Measurements from ENCODE around the gene SFTPB.
"Not testable (repeated sequence)": the region's sequence is repeated elsewhere in the genome, so short reads cannot be mapped to it uniquely, and the experiment has no call there.

The SFTPB gene

DNA sequence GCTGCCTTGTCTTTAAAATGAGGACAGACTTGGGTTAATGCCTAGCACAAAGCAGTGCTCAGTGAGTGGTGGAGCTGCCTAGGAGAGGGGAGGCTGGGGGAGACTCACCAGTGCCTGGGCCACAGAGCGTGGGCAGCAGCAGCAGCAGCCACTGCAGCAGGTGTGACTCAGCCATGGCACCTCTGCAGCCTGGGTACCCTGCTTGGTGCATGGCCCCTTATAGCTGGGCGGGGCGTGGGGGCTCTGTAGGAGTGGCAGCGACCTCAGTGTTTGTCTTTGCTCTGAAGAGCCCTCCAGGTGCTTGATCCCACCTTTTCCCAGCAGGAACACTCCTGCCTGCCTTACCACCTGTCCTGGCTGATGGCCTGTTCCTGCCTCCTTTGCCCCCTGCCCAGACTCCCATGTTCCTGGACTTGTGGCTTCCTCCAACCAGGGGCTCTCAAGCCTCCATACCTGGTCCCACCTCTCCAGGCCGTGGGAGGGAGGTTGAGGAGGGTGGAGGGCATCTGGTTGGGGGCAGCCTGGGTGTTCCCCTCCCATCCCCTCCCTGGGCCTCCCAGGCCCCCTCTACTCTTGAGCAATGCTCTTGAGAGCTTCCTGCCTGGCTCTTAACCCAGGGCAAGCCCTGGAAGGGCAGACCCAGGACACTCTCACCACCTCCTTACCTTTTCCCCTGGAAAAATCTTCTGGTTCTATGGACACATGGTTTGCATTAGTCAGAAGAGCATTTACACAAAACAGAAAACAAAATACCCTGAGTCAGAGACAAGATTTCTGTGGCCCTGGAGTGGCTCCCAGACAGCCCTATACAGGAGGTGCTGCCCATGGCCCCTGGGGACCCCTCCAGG is at the start of gene SFTPB:
Gene SFTPB, minus strand, starts transcription at position 191 of the 848 bp plus-strand sequence. Its CDS starts 16 bp downstream, at position 175.
- in situ Hi-C loops (cut with HindIII; ENCODE audit: low sequenced_read_pairs), result no loop called here

DNA sequence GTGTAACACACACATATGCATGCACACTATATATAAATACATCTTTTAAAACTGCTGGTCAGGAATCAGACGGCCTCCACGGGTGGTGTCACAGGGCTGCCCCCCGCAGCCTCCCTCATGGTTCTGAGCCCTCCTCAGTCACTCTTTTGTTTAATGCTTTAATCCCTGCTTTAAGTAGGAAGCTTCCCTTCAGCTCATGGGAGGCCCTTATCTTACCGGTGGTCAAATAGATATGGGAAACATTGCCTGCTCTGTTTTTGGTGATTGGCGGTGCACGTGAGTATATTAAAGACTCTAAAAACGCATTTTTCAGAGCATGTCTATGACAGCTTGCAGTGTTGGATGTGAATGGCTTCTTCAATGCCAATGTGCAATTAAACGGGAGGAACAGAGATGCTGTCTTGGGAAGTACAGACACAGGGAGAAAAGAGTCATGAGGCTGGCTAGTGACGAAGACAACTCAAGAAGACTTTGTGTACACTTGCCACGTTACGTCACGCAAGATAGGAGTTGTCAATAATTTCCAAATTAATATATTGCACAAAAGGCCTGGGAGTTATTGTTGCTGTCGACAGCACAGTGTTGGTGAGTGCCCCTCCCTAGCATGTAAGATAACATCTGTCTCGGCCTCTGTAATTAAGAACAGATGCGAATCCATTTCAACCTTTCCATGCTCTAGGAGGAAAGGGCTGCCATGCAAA is 49.5 kb upstream of the SFTPB start:
- in situ Hi-C loops (cut with HindIII; ENCODE audit: low sequenced_read_pairs), result loop anchor here (5.0 kb wide), 2 partner anchors 85 to 365 kb away; no protein-coding TSS in a partner anchor

DNA sequence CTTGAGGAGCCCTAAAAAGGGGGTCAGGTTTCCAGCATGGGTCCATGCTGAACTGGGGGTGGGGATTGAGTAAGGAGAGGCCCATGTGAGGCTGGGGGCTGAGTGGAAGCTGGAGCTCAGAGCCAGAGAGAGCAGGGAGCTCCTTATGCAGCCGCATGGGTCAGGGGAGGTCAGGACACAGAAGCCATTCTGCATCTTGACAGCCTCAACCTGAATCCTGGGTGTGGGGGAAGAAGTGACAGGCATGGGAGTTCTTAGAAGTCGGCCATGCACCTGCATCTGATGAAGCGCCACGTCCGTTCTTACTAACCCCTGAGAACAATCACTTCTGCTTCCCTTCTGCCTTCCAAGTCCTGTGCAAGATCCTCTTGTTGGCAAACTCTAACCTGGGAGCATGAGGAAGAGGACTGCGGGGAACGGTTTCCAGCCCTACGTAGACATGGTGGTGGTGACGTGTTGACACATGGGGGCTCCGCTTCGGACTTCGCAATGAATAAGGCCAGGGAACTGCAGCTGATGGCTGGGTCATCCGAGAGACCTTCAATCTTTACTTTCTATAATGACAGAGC is 48.4 kb upstream of the SFTPB start:
- in situ Hi-C loops (cut with HindIII; ENCODE audit: low sequenced_read_pairs), result loop anchor here (5.0 kb wide), 2 partner anchors 86 to 366 kb away; no protein-coding TSS in a partner anchor

DNA sequence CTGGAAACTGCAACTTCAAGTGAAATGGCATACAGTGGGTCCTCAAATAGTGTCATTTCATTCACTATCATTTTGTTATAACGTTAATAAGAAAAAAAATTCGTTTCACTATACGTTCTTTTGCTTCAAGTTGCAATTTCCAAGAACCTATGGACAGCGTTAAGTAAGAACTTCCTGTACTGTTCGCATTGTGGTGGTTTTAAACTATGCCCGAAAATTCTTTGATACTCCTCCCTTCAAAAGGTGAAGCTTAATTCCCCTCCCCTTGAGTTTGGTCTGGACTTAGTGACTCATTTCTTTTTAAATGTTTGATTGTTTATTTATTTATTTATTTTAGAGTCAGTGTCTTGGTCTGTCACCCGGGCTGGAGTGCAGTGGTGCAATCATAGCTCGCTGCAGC is 46.8 kb upstream of the SFTPB start:
- in situ Hi-C loops (cut with HindIII; ENCODE audit: low sequenced_read_pairs), result loop anchor here (5.0 kb wide), 2 partner anchors 87 to 367 kb away; no protein-coding TSS in a partner anchor

DNA sequence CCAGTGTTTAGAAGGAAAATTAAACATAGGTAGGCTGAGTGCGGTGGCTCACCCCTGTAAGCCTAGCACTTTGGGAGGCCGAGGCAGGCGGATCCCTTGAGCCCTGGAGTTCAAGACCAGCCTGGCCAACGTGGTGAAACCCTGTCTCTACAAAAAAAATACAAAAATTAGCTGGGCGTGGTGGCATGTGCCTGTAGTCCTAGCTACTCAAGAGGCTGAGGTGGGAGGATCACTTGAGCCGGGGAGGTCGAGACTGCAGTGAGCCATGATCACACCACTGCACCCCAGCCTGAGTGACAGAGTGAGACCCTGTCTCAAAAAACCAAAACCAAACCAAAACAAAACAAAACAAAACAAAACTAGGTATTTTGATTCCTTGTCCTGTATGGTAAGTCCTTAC is 46.4 kb upstream of the SFTPB start:
- in situ Hi-C loops (cut with HindIII; ENCODE audit: low sequenced_read_pairs), result not testable (repeated sequence)

DNA sequence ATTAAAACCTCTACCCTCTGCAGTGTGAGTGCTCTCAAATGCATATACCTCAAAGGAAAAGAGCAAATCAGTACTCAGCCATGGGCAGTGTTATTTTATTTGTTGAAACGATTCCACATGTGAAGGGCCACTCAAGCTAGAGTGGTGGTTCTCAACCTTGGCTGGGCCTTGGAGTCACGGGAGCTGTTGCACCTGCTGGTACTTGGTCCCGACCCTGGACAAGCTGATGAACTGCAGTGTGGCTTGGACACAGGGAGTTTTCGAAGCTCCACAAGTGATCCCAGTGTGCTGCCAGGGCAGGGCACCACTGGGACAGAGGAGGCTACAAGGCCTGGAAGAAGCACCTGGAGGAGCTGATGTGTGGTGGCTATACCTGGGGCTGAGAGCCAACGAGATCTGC is 45.8 kb upstream of the SFTPB start:
- in situ Hi-C loops (cut with HindIII; ENCODE audit: low sequenced_read_pairs), result no loop called here

DNA sequence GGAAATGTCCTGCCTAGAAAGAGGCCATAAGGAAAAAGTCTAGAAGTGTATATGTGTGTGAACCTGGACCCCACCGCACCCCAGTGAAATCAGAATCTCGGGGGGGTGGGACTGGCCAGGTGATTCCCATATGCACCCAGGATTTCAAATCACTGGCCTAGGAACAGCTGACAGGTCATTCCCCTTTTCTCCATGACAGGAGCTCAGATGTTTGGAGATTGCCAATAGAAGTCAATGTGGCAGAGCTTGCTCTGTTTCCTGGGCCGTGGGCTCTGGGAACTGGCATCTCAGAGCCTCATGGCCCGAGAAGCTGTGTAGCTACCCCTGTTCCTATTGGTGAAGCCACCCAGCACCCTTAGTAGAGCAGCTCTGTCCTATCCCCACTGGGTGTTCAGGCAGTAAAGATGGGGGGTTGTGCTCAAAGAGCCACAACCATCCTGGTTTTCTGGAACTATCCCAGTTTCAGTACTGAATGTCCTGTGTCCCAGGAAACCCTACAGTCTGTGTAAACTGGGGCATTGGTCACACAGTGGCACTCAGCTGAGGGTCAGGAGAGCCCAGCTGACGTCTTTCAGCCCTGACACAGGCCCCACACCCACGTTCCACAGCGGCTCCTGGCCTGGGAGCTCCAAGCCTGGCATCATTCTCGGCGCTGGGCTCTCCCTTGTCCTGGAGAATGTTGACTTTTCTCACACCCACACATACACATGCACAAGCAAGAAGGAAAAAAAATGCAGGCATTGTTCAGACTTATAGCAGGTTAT is 45.0 kb upstream of the SFTPB start:
- in situ Hi-C loops (cut with HindIII; ENCODE audit: low sequenced_read_pairs), result no loop called here

DNA sequence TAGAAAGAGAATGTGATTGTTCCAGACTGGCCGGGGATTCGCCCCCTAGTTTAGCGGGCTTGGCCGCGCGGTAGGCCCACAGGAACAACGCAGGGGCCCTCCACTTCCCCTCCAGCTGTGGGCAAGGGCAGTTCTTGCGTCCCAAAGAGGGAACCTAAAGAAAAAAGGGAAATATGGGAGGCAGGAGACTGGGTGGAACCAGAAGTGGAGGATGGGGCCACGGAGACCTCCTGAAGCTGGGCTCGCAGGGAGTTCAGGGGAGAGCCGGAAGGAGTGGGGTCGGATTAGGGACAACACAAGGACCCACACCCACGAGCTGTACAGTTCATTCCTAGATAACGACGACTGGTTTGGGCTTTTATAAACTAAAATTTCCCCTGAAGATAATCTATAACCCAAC is 44.3 kb upstream of the SFTPB start:
- in situ Hi-C loops (cut with HindIII; ENCODE audit: low sequenced_read_pairs), result no loop called here

DNA sequence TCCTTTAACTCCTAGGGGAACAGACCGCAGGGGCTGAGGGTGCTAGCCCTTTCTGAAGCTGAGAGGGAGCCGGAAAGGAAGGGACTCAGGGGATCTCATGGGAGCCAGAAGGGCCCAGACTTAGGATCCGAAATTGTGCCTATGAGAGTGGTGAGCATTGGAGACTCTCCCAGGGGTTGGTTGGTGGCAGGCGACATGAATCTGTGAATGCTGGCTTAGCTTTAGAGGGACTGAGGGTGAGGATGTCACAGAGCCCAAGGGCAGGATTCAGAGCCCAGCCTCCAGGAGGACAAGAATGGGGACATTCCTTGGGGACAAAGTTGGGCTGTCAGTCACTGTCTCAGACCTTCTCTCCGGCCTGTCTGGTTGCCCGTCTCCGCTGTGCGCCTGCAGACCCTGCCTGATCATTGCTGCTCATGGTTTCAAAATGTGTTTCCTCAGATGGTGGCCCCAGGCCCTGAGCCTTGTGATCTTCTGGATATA is 43.6 kb upstream of the SFTPB start:
- in situ Hi-C loops (cut with HindIII; ENCODE audit: low sequenced_read_pairs), result no loop called here

DNA sequence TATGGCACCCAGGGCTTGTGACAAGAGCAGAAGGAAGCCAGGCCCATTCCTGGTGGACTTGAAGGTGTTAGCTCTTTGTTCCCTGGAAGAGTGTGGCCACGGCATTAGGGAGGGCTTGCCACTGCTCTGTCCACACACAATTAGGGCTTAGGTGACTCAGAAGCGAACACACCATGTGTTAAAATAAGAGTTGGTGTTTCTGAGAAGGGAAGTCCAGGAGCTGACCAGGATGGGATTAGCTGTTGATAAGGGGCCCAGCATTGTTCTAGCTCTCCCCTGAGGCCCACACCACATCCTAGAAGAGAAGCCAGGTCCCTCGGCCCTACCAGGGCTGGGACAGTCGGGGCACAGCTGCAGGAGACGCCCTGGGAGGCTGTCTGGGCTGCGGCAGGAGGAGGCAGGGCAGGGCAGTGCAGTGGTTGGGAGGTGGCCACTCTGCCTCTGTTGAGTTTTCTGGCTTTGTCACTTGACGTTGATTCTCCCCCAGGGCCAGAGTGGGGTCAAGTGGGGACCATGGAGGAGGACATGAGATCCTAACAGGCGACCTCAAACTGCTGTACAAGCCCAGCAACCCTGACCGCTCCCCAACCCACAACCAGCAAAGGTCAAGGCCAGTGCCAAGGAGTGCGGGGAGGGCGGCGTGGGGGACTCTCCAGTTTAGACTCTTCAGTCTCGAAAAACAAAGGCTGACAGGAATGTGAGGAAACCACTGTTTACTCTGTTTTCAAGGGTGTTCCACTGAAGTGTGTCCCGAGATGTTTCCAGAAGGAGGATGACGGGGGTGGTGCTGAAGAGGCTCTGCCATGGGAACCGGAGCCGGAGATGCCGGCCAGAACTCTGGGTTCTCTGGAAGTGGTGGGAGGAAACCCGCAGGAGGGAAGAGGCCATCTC is 42.9 kb upstream of the SFTPB start:
- in situ Hi-C loops (cut with HindIII; ENCODE audit: low sequenced_read_pairs), result no loop called here

DNA sequence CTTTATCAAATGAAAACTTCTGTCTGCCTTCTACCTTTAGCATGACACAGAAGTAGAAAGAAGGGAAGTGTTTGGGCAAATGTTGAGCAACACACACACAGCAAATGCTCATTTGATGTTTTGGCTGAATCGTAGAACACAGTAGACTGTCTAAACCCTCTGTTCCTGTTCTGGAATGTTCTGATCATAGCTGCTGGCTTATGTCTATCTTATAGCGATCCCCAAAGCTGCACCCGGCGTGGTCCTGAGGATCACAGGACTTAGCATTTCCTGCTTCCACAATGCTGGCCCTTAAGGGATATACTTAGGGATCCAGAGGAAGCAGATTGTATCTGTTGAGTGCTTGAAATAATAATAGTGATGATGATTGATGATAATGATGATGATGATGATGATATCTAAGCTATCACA is 41.4 kb upstream of the SFTPB start:
- in situ Hi-C loops (cut with HindIII; ENCODE audit: low sequenced_read_pairs), result loop anchor here (5.0 kb wide), 2 partner anchors 43 to 52 kb away; partner anchors contain the start of gene ATOH8

DNA sequence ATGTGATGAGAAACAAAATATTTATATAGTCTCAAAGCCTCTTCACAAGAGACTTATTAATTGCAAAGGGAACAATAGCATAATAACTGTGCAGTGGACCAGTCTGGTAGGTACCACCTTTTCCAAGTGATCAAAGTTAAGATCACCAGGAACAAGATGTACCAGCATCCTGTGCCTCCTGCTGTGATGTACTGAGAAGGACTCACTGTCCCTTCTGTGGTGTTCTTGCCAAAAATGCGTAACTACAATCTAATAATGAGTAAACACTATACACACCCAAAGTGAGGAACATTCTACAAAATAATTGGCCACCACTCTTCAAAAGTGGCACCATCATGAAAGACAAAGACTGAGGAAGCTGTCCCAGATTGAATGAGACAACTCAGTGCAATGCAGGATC is 40.6 kb upstream of the SFTPB start:
- in situ Hi-C loops (cut with HindIII; ENCODE audit: low sequenced_read_pairs), result loop anchor here (5.0 kb wide), 2 partner anchors 44 to 51 kb away; partner anchors contain the start of gene ATOH8

DNA sequence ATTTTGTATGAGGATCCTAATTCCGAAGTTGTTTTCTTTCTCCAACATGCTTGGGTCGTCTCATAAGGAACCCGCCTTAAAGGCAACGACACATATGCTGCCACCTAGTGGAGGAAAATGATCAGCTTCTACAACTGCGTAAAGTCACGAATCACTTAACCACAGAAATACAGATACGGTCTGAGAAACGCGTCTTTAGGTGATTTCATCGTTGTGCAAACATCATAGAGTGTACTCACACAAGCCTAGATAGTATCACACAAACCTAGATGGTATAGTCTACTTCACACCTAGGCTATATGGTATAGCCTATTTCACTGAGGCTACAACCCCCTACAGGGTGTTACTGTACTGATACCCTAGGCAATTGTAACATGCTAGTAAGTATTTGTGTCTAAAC is 39.3 kb upstream of the SFTPB start:
- in situ Hi-C loops (cut with HindIII; ENCODE audit: low sequenced_read_pairs), result loop anchor here (5.0 kb wide), 2 partner anchors 45 to 50 kb away; partner anchors contain the start of gene ATOH8

DNA sequence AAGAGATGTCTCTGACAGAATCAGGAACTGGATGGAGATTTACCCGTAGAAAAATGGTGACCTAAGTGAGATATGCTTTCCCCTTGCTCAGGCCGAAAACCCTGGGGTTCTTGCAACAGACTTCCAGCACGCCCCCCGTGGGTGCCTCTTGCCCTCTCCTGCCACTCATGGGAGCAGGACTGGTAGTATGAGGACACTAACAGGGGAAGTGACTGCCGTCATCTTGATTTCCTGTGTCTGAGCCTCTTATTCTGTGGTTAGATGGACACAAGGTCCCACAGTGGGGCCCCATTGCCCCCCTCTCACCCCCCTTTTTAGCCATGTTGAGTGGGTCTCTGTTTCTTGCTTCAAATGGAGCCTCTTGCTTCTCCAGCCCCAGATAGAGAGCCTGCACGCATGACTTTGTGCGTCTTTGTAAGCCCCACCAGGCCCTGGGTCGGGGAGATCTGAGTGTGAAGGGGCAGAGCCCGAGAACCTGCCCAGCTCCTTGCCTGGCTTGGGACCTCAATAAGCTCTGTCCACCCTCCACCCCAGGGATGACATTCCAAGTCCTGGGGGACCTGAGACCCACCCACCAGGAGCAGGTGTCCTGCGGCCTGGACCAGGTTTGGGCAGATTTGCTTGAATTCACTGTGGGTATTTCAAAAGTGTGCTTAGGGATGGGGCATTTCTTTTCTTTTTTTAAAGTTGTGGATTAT is 38.7 kb upstream of the SFTPB start:
- in situ Hi-C loops (cut with HindIII; ENCODE audit: low sequenced_read_pairs), result loop anchor here (5.0 kb wide), 2 partner anchors 46 to 49 kb away; partner anchors contain the start of gene ATOH8

DNA sequence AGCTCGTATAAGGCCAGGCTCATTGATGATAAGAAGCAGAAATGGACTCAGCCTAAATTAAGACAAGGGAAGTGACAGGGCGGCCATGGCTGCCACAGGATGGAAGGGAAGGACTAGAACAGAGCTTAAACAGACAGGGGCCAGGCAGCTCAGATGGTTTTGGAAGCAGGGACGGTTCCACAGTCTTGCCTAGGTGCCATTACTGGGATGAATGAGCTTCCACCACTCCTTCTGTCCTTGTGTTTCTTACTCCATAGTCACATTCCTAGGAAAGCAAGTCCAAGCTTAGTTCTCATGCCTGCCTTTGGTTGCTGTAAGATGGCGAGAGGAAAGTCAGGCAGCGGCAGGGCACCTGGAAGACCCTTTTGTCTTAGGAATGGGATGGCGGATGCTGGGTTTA is 38.1 kb upstream of the SFTPB start:
- in situ Hi-C loops (cut with HindIII; ENCODE audit: low sequenced_read_pairs), result loop anchor here (5.0 kb wide), 2 partner anchors 46 to 49 kb away; partner anchors contain the start of gene ATOH8

DNA sequence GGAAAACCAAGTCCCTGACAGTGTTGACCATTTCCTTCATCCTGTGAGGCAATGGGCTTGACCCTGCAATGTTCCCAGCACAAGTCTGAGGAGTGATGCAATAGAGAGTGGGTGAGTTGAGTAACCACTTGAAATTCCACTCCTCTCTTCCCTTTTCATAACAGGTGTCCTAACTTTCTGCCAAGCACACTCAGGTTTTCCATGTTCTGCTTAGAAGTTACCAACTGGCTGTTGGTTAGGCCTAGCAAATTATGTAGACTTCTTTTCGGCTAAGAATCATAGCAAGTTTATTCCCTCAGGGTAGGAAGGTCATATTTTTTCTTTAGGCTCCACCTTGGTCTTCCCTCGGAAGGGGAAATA is 37.7 kb upstream of the SFTPB start:
- in situ Hi-C loops (cut with HindIII; ENCODE audit: low sequenced_read_pairs), result loop anchor here (5.0 kb wide), 2 partner anchors 47 to 48 kb away; partner anchors contain the start of gene ATOH8

DNA sequence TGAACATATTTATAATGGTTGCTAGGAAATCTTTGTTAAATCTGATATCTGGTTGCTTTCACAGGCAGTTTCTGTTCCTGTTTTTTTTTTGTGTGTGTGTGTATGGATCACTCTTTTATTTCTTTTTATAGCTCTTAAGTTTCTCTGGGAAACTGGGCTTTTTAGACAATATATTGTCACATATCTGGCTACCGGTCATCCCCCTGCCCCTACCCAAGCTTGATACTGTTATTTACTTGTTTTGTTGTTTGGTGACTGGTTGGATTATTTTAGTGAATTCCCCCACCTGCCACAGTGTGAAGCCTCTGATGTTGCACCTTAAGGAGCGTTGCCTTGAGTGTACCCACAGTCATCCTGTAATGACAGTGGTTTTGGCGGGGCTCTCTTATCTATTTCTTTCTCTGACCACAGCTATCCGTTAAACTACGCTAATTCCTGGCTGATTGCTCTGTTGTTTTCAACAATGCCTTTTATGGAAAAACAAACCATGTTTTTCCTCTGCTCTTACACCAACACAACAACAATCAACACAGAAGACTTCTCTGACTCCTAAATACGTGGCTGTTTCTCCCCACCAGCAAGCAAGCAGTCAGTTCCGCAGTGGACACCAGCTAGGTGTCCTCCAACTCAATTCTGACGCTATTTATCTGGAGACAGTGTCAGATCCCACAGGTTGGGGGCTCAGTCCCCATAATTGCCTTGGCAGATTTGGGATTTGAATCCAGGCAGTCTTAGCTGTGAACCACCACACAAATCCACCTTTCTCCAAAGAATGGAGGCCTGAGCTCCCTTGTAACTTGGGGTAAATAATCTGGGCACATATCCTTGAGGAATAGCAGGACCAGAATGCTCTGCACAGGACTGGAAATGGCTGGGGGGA is 37.0 kb upstream of the SFTPB start:
- in situ Hi-C loops (cut with HindIII; ENCODE audit: low sequenced_read_pairs), result loop anchor here (5.0 kb wide), 2 partner anchors 47 to 48 kb away; partner anchors contain the start of gene ATOH8

DNA sequence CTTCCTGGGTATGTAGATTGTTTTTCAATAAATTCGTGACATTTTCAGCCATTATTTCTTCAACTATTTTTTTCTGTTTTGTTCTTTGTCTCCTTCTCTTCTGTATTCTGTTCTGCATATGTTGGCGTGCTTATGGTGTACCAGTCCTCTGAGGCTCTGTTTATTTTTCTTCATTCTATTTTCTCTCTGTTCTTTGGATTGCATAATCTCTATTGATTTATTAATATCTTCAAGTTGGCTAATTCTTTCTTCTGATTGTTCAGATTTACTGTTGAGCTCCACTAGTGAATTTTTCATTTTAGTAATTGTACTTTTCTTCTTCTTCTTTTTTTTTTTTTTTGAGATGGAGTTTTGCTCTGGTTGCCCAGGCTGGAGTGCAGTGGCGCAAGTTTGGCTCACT is 36.0 kb upstream of the SFTPB start:
- in situ Hi-C loops (cut with HindIII; ENCODE audit: low sequenced_read_pairs), result no loop called here
